VCaP (cell line): ENCODE measurements around the gene FBN2.

Experiments used
- H3K27ac ChIP-seq: fragments of 450-650 bp; 2 replicates; pipeline ENCODE4 v1.5.1; 2017
- CTCF ChIP-seq: fragments of 450-650 bp; conservative IDR thresholded peaks from 2 replicates; pipeline ENCODE4 v1.5.1; 2017; ENCODE audit warnings: mild to moderate bottlenecking, moderate library complexity

FBN2 gene

GRCh38 chr5:128436749-128437188, 101.3 kb downstream of the FBN2 start:
- no peak for TF ChIP-seq CTCF
- no peak overlapping the region for H3K27ac ChIP-seq

GRCh38 chr5:128435861-128436260, 102.2 kb downstream of the FBN2 start:
- no peak for TF ChIP-seq CTCF
- H3K27ac ChIP-seq, result no peak overlapping the region

- H3K27ac ChIP-seq, result no peak overlapping the region
- no peak for TF ChIP-seq CTCF
Observed at GRCh38 chr5:128434993-128435392, 103.1 kb downstream of the FBN2 start.

GRCh38 chr5:128432913-128433440, 105.1 kb downstream of the FBN2 start:
- TF ChIP-seq CTCF, result no peak
- H3K27ac ChIP-seq, result no peak overlapping the region

GRCh38 chr5:128427921-128428320, 110.1 kb downstream of the FBN2 start:
- no peak for TF ChIP-seq CTCF
- no peak overlapping the region for H3K27ac ChIP-seq

GRCh38 chr5:128426090-128426534, 111.9 kb downstream of the FBN2 start:
- H3K27ac ChIP-seq, result no peak overlapping the region
- no peak for TF ChIP-seq CTCF

- H3K27ac ChIP-seq, result peak overlapping the region; percentile 16
- no peak for TF ChIP-seq CTCF
Observed at GRCh38 chr5:128424646-128425045, 113.4 kb downstream of the FBN2 start.
